Retinal pigment epithelial cell (primary cell): ENCODE measurements around the gene CDH26.

ENCODE experiments used
- DNase-seq: peaks from one replicate; pipeline ENCODE4 v3.0.0-alpha.2; 2010; ENCODE audit warnings: low read depth
- H3K4me3 ChIP-seq: 2 replicates; pipeline ENCODE4 v1.5.1; 2011; ENCODE audit warnings: mild to moderate bottlenecking, low read length, control low read depth, moderate library complexity
- CTCF ChIP-seq: conservative IDR thresholded peaks from 2 replicates; pipeline ENCODE4 v1.5.1; 2011; ENCODE audit warnings: low read depth, low read length, control low read depth, inconsistent platforms

Gene CDH26

GRCh38 chr20:60052322-60052721 lies 94.1 kb downstream of the CDH26 start:
- no peak for DNase-seq
- H3K4me3 ChIP-seq = no peak overlapping the region
- no peak for TF ChIP-seq CTCF

- no peak overlapping the region for H3K4me3 ChIP-seq
- no peak for DNase-seq
- no peak for TF ChIP-seq CTCF
Measured at GRCh38 chr20:60053125-60053817, 95.0 kb downstream of the CDH26 start.

- DNase-seq = no peak
- no peak overlapping the region for H3K4me3 ChIP-seq
- TF ChIP-seq CTCF = no peak
Measured at GRCh38 chr20:60053818-60054190, 95.6 kb downstream of the CDH26 start.

- no peak for DNase-seq
- no peak overlapping the region for H3K4me3 ChIP-seq
- TF ChIP-seq CTCF = no peak
Measured at GRCh38 chr20:60054716-60055634, 96.8 kb downstream of the CDH26 start.

- no peak for TF ChIP-seq CTCF
- H3K4me3 ChIP-seq = no peak overlapping the region
- no peak for DNase-seq
Measured at GRCh38 chr20:60055740-60056139, 97.5 kb downstream of the CDH26 start.

- no peak overlapping the region for H3K4me3 ChIP-seq
- TF ChIP-seq CTCF = no peak
- no peak for DNase-seq
Measured at GRCh38 chr20:60056407-60057122, 98.3 kb downstream of the CDH26 start.
